BLaER1 (cell line): ENCODE results near the gene GNAQ.

Source experiments
- H3K27ac ChIP-seq: shearing (Covaris generic); formaldehyde crosslinking; 2 replicates; pipeline ENCODE4 v1.8.1; 2022
- H3K27me3 ChIP-seq: shearing (Covaris generic); formaldehyde crosslinking; 2 replicates; pipeline ENCODE4 v1.8.1; 2022
- H3K36me3 ChIP-seq: shearing (Covaris generic); formaldehyde crosslinking; 2 replicates; pipeline ENCODE4 v1.8.1; 2022
- H3K4me1 ChIP-seq: shearing (Covaris generic); formaldehyde crosslinking; 2 replicates; pipeline ENCODE4 v1.8.1; 2022
- H3K4me2 ChIP-seq: shearing (Covaris generic); formaldehyde crosslinking; 2 replicates; pipeline ENCODE4 v1.8.1; 2022
- H3K4me3 ChIP-seq: shearing (Covaris generic); formaldehyde crosslinking; 2 replicates; pipeline ENCODE4 v1.8.1; 2022
- H3K9ac ChIP-seq: shearing (Covaris generic); formaldehyde crosslinking; 2 replicates; pipeline ENCODE4 v1.8.1; 2022
- H3K9me3 ChIP-seq: shearing (Covaris generic); formaldehyde crosslinking; 2 replicates; pipeline ENCODE4 v1.8.1; 2022
- H4K20me1 ChIP-seq: shearing (Covaris generic); formaldehyde crosslinking; 2 replicates; pipeline ENCODE4 v1.8.1; 2022
- Cebpa-rat ChIP-seq: shearing (Covaris generic); IDR thresholded peaks from 2 replicates; pipeline ENCODE4 v1.8.1; 2022

Gene GNAQ

DNA sequence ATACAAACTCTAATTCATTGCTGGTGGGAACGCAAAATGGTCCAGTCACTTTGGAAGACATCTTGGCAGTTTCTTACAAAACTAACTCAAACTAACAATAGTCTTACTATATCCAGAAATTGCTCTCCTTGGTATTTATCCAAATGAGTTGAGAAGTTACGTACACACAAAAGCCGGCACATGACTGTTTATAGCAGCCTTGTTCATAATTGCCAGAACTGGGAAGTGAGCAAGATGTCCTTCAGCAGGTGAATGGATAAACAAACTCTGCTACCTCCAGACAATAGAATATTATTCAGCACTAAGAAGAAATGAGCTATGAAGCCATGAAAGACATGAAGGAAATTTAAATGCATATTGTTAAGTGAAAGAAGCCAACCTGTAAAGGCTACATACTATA, 17.9 kb upstream of the GNAQ start:
- Histone ChIP-seq H3K27ac (no peak overlapping the region), H3K36me3 (no peaks in the 10 kb centered on the region), H3K4me2 (no peak overlapping the region), H3K9ac (no peak overlapping the region), H3K4me1 (peaks cover 5% of the 10 kb centered on the region), H3K4me3 (no peak overlapping the region), H3K27me3 (no peaks in the 10 kb centered on the region), H4K20me1 (no peaks in the 10 kb centered on the region), H3K9me3 (peaks cover 2% of the 10 kb centered on the region; the same call in 1 of the 2 replicates)
- TF ChIP-seq Cebpa-rat, result no peak

DNA sequence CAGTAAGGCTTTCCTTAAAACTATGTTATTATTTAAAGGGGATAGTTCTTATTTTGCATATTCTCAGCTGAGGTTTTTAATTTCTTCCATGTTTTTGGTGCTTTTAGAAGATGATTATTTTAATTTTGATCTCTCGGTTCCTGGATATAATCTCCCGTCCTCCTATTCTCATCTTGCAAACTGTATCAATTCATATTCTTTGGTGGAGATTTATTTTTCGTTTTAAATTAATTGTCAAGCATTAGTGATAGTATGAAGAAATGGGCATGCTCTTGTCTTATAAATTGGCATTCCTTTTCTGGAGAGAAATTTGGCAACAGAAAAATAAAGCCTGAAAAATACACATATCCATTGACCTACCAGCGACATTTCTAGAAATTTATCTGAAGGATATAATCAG, 15.5 kb upstream of the GNAQ start:
- TF ChIP-seq Cebpa-rat, result no peak
- H3K27ac ChIP-seq, result no peak overlapping the region
- H3K36me3 ChIP-seq, result no peaks in the 10 kb centered on the region

DNA sequence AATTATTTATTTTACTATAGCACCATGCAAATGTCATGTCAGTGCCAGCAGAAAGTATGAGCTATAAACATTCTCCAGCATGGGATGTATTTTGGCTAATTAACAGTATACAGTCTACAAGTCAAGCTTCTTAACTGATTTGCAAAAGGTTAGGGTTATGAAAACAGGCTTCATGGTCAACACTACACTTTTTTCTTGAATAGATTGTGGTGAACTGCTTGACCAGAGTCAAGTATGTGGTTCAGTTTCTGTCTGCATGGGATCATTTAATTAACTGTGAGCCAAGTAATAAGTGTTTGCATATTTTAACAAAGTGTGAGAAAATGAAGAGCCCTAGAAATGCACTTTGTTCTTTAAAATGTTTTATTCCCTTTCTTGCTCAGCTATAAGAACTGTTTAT, 14.5 kb upstream of the GNAQ start:
- Histone ChIP-seq H4K20me1 (no peaks in the 10 kb centered on the region), H3K9ac (no peak overlapping the region), H3K4me3 (no peak overlapping the region), H3K27ac (no peak overlapping the region), H3K27me3 (no peaks in the 10 kb centered on the region), H3K9me3 (no peaks in the 10 kb centered on the region), H3K36me3 (no peaks in the 10 kb centered on the region), H3K4me2 (no peak overlapping the region), H3K4me1 (no peaks in the 10 kb centered on the region)
- no peak for TF ChIP-seq Cebpa-rat

More for the DNA sequence above, 15.5 kb upstream of the GNAQ start:
- H3K4me2 ChIP-seq, result no peak overlapping the region
- H3K4me3 ChIP-seq, result no peak overlapping the region
- H3K4me1 ChIP-seq, result no peaks in the 10 kb centered on the region
- H3K9ac ChIP-seq, result no peak overlapping the region
- H4K20me1 ChIP-seq, result no peaks in the 10 kb centered on the region
- no peaks in the 10 kb centered on the region for H3K27me3 ChIP-seq
- no peaks in the 10 kb centered on the region for H3K9me3 ChIP-seq

DNA sequence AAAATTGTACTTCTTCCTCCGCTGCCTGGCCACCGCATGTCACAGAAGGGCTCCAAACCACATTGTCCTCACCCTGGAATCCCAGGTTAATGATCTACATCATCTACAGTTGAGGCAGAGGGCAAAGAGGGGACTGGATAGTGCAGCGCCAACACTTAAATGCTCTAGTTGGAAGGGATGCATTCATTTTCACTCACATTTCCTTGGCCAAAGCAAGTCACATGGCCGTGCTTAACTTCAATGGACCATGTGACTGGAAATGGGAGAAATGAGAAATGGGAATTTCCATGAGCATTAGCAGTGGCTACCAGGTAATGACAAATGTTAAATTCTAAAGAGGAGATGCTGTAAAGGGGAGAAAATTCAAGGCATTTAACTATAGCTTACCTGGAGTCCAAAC, 13.3 kb upstream of the GNAQ start:
- Histone ChIP-seq H3K9me3 (no peaks in the 10 kb centered on the region), H3K4me3 (no peak overlapping the region), H3K4me1 (no peaks in the 10 kb centered on the region), H3K36me3 (no peaks in the 10 kb centered on the region), H3K27me3 (no peaks in the 10 kb centered on the region), H3K27ac (no peak overlapping the region), H4K20me1 (no peaks in the 10 kb centered on the region), H3K4me2 (no peak overlapping the region), H3K9ac (no peak overlapping the region)
- no peak for TF ChIP-seq Cebpa-rat

DNA sequence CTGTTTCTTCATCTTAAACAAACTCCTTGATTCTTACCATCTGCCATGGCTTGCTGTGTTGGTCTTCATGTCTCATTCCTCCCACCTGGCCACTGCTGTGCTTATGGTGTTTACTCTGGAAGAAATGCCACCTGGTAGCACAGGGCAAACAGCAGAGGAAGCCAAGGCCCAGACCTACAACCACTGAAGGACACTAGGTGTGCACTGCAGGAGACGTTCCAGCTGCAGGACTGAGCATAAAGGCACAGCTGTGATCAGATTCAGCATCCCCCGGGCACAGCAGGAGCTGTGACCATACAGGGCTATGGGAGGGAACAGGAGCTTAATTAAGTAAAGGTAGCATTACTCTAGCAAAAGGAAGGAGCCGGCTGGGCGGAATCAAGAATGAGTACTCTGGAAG, 12.6 kb upstream of the GNAQ start:
- Histone ChIP-seq H3K4me2 (no peak overlapping the region), H3K27ac (no peak overlapping the region), H3K9ac (no peak overlapping the region), H3K36me3 (no peaks in the 10 kb centered on the region), H4K20me1 (no peaks in the 10 kb centered on the region), H3K4me3 (no peak overlapping the region), H3K27me3 (no peaks in the 10 kb centered on the region), H3K4me1 (no peaks in the 10 kb centered on the region), H3K9me3 (no peaks in the 10 kb centered on the region)
- no peak for TF ChIP-seq Cebpa-rat

DNA sequence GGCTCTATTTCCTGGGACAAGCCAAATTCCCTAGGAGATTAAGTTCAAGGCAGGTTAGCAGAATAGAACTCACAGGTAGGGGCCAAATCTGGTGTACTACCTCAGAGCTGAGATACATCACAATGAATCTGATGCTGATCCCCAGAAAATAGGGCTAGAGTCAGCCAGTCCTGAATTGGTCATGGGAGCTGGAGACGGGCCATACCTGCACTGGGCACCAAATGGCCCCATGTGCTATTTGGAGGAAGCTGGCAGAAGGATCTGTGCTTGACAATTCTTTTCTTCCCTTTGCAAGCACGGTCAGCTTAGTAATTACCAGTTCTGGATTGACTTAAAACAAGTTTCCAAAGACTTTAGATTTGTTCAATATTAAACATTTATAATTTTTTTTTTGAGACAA, 10.4 kb upstream of the GNAQ start:
- Histone ChIP-seq H3K9me3 (no peaks in the 10 kb centered on the region), H3K4me3 (no peak overlapping the region), H3K9ac (no peak overlapping the region), H3K36me3 (no peaks in the 10 kb centered on the region), H3K27me3 (no peaks in the 10 kb centered on the region), H3K4me2 (no peak overlapping the region), H3K4me1 (no peaks in the 10 kb centered on the region), H3K27ac (no peak overlapping the region), H4K20me1 (no peaks in the 10 kb centered on the region)
- TF ChIP-seq Cebpa-rat, result no peak

DNA sequence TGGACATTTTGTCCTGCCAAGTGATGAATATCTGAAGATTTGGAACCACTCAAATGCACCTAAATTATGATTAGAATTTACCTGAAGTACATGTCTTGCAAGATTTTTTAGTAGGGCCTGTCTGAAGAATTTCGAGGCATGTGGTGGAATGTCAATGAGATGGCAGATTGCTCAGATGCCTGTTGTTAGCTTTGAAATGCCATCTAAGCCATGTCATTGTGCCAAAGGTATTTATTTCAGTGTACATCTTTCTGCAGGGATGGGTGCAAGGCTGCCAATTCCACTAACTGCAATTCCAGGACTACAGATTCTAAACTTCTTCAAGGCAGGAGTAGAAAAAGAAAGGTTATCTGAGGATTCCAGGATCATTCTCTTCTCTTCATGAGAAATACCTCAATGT, 9.1 kb upstream of the GNAQ start:
- Histone ChIP-seq H3K4me1 (no peaks in the 10 kb centered on the region), H3K4me3 (no peak overlapping the region), H3K36me3 (no peaks in the 10 kb centered on the region), H3K9me3 (no peaks in the 10 kb centered on the region), H3K4me2 (no peak overlapping the region), H3K9ac (no peak overlapping the region), H4K20me1 (no peaks in the 10 kb centered on the region), H3K27ac (no peak overlapping the region), H3K27me3 (no peaks in the 10 kb centered on the region)
- no peak for TF ChIP-seq Cebpa-rat

DNA sequence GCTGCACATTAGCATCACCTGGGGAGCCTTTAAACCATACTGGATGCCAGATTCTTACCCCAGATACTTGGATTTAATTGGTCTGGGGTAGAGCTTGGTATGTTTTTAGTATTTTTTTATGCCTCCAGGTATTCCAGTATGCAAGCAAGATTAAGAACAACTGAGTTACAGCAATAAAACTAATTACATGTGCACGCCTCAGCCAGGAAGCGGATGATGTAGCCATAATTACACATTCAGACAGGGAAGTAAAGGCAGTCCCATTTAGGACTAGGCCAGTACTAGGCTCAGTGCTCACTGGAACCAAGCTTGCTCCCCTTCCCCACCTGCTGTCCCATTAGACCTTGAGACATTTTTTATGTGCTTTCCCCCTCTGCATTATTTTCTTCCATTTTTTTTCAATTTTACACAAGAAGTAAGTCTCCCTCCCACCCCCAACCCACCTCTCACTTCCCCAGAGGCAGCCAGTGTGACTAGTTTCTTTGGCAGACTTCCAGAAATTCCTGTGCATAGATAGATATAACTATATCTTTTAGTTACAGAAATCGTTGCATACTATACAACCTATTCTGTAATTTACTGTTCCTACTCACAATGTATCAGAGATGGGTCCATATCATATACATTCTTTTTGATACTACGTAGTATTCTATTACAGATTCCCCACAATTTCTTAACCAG, 7.1 kb upstream of the GNAQ start:
- Histone ChIP-seq H3K9ac (no peak overlapping the region), H3K9me3 (no peaks in the 10 kb centered on the region), H4K20me1 (no peaks in the 10 kb centered on the region), H3K27ac (no peak overlapping the region), H3K4me3 (no peak overlapping the region), H3K4me2 (no peak overlapping the region), H3K36me3 (no peaks in the 10 kb centered on the region), H3K4me1 (no peaks in the 10 kb centered on the region), H3K27me3 (no peaks in the 10 kb centered on the region; the same call in 1 of the 2 replicates)
- TF ChIP-seq Cebpa-rat, result no peak

DNA sequence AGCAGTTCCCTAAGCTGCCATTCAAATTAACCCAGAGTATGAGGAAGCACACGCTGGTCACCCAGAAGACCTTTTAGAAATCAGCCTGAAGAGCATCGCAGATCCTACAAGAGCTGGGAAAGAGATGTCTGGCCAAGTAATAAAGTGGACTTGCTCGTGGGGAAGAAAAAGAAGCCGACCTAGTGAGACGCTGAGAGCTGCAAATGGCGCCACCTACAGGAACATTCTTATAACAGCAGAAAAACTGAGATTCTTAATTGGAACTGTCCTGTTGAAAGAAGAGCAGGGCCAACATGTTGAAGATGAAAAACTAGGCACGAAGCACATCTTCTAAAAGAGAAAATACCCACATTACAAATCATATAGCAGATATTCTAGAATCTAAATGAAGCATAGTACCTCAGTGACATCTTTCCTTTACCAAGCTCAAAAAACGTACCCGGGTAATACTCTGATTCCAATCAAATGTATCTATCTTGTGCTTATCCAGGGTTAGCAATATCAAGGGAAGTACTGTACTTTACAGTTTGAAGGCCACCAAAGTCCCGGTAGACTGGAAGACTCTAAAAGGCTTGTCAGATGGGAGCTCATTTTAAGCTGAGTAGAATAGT, 3.9 kb upstream of the GNAQ start:
- peaks cover 11% of the 10 kb centered on the region for H3K4me1 ChIP-seq
- no peaks in the 10 kb centered on the region for H3K36me3 ChIP-seq
- TF ChIP-seq Cebpa-rat, result no peak
- no peak overlapping the region for H3K9ac ChIP-seq
- peaks cover 3% of the 10 kb centered on the region for H4K20me1 ChIP-seq
- H3K9me3 ChIP-seq, result no peaks in the 10 kb centered on the region
- no peak overlapping the region for H3K4me3 ChIP-seq
- H3K4me2 ChIP-seq, result peak overlapping the region; percentile 22; the same call in 1 of the 2 replicates
- H3K27ac ChIP-seq, result no peak overlapping the region
- peaks cover 25% of the 10 kb centered on the region for H3K27me3 ChIP-seq

DNA sequence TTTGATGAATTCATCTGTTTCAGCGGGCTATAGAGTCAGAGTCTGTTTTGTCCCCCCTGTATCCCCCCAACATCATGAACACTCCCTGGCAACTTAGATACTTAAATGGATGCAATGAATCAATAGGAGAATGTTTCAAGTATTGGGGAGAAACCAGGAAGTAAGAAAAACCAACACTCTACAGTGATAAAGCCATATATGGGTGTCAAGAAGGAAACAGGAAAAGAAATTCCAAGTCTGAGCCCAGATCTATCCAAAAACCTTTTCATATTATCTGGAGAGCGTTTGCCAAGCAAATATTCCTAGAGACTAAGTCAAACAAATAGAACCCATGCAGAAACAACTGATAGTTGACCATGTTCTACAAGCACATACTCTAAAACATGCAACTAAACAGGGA, 2.3 kb upstream of the GNAQ start:
- H3K9ac ChIP-seq, result no peak overlapping the region
- H3K9me3 ChIP-seq, result no peaks in the 10 kb centered on the region
- no peaks in the 10 kb centered on the region for H3K36me3 ChIP-seq
- H4K20me1 ChIP-seq, result peaks cover 20% of the 10 kb centered on the region
- peaks cover 36% of the 10 kb centered on the region for H3K27me3 ChIP-seq
- TF ChIP-seq Cebpa-rat, result no peak
- peaks cover 26% of the 10 kb centered on the region for H3K4me1 ChIP-seq
- H3K4me2 ChIP-seq, result no peak overlapping the region
- H3K4me3 ChIP-seq, result no peak overlapping the region
- H3K27ac ChIP-seq, result no peak overlapping the region
